ENCODE measurements around the gene TBX3. TPM values are rescaled to one million over a fixed set of nuclear protein-coding genes. Genes with fewer than 3 reads are reported as not detected.

TBX3 gene
- total RNA-seq, 1 donor from 2014 or later = 3.0 TPM

GRCh38 chr12:114659084-114659483 is 24.9 kb downstream of the TBX3 start:
- Mint-ChIP-seq H3K27me3 (ENCODE audit: unreplicated experiment) (peaks cover 11% of the 10 kb centered on the region), H3K27ac (ENCODE audit: unreplicated experiment) (no peak overlapping the region), H3K4me3 (ENCODE audit: unreplicated experiment) (no peak overlapping the region), H3K9me3 (ENCODE audit: unreplicated experiment) (no peaks in the 10 kb centered on the region), H3K4me1 (ENCODE audit: low read depth, unreplicated experiment) (no peaks in the 10 kb centered on the region), H3K36me3 (ENCODE audit: unreplicated experiment) (no peaks in the 10 kb centered on the region)
- no peak for DNase-seq
- no peak for TF ChIP-seq CTCF (IDR thresholded peaks at IDR 0.05; ENCODE audit: partially characterized antibody, unreplicated experiment)

DNA sequence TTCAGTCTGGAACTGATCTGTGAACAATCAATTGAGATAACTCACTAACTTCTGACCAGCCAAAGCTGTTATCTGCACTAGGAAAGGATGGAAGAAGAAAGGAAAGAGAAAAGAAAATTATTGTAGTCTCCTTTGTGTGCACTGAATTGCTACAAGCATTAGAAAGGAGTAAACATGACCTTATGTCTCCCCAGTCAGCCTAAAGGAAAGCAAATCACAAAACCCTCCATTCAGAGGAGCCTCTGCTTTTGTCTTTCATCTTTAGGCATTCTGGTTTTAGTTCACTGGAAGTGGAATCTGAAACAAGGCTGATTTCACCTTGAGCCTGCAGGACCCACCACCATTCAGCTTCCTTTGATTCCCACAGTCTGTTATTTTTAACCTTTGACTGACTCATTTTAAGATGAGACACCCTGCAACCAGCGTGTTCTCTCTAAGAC is 26.0 kb downstream of the TBX3 start:
- Mint-ChIP-seq H3K4me1 (ENCODE audit: low read depth, unreplicated experiment) (no peaks in the 10 kb centered on the region), H3K36me3 (ENCODE audit: unreplicated experiment) (no peaks in the 10 kb centered on the region), H3K4me3 (ENCODE audit: unreplicated experiment) (no peak overlapping the region), H3K27me3 (ENCODE audit: unreplicated experiment) (peaks cover 4% of the 10 kb centered on the region), H3K27ac (ENCODE audit: unreplicated experiment) (no peak overlapping the region), H3K9me3 (ENCODE audit: unreplicated experiment) (no peaks in the 10 kb centered on the region)
- no peak for DNase-seq
- TF ChIP-seq CTCF (IDR thresholded peaks at IDR 0.05; ENCODE audit: partially characterized antibody, unreplicated experiment) = no peak

- Mint-ChIP-seq H3K27me3 (ENCODE audit: unreplicated experiment) (peaks cover 4% of the 10 kb centered on the region), H3K4me1 (ENCODE audit: low read depth, unreplicated experiment) (no peaks in the 10 kb centered on the region), H3K4me3 (ENCODE audit: unreplicated experiment) (no peak overlapping the region), H3K27ac (ENCODE audit: unreplicated experiment) (no peak overlapping the region), H3K9me3 (ENCODE audit: unreplicated experiment) (no peaks in the 10 kb centered on the region), H3K36me3 (ENCODE audit: unreplicated experiment) (no peaks in the 10 kb centered on the region)
- no peak for DNase-seq
- no peak for TF ChIP-seq CTCF (IDR thresholded peaks at IDR 0.05; ENCODE audit: partially characterized antibody, unreplicated experiment)
These were observed 26.4 kb downstream of the TBX3 start for GRCh38 chr12:114657597-114657920.

DNA sequence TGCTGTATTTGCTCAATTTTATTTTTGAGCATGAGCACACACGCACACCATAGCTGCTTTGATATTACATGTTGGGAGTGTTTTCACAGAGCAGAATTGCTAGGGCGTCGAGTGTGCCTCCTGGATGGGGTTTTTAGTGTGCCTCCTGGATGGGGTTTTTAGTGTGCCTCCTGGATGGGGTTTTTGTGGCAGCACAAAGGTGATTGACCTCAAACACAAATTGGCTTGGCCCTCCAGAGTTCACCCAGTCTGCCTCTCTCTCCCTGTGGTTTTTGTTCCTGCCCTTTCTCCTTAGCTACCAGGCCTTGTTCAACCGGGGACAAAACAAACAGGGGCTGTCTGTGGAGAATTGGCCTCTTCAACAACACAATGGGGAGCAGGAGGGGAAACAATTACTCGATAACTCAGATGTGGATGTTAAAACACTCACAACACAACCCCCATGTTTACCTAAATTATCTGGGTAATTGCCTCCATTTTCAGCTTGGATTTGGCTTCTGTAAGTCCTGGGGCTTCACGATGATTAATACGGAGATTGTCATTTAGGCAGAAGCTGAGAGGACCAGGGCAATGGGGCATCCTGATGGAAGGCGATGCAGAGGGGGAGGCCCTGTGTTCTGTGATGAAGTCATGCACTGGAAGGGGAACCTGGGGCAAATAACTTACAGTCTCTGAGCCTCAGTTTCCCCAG is 26.9 kb downstream of the TBX3 start:
- H3K27ac Mint-ChIP-seq (ENCODE audit: unreplicated experiment) = no peak overlapping the region
- no peaks in the 10 kb centered on the region for H3K36me3 Mint-ChIP-seq (ENCODE audit: unreplicated experiment)
- peaks cover 4% of the 10 kb centered on the region for H3K27me3 Mint-ChIP-seq (ENCODE audit: unreplicated experiment)
- TF ChIP-seq CTCF (IDR thresholded peaks at IDR 0.05; ENCODE audit: partially characterized antibody, unreplicated experiment) = no peak
- H3K9me3 Mint-ChIP-seq (ENCODE audit: unreplicated experiment) = no peaks in the 10 kb centered on the region
- H3K4me1 Mint-ChIP-seq (ENCODE audit: low read depth, unreplicated experiment) = no peaks in the 10 kb centered on the region
- no peak for DNase-seq
- H3K4me3 Mint-ChIP-seq (ENCODE audit: unreplicated experiment) = no peak overlapping the region

DNA sequence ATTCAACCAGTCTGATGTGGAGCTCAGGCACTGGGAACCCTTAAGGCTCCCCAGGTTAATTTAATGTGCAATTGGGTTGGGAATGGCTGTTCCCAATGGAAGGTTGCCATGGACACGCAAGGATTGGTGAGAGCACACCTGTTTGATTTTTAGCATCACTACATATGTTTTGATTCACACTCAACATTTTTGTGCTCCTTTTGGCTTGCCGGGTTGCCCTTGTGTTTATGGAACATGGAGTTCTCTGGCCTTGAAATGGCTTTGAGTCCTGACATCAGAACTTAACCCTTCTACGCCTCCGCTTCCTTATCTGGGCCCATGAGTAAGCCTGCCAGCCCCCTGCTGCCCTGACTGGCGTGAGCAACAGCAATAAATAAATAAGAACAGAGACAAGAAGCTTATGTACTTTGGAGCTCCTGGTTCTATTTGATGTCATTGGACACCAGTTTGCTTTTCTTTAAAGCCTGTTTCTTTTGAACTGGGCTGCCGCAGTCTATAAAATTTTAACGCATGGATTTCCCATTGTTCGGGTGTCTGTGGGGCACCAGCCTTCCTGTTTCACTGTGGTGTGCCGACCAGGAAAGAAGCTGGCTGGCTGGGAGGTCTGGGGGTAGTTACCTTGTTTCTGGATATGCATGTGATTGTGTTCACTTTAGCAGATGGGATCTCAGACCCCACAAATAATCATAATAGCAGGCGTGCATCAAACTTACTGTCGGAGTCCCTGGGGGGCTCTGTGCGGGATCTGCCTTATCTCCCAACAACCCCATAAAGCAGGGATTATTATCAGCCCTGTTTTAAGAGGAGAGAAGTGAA is 27.8 kb downstream of the TBX3 start:
- H3K27me3 Mint-ChIP-seq (ENCODE audit: unreplicated experiment) = peaks cover 4% of the 10 kb centered on the region
- no peak for DNase-seq
- H3K36me3 Mint-ChIP-seq (ENCODE audit: unreplicated experiment) = no peaks in the 10 kb centered on the region
- no peak for TF ChIP-seq CTCF (IDR thresholded peaks at IDR 0.05; ENCODE audit: partially characterized antibody, unreplicated experiment)
- H3K4me3 Mint-ChIP-seq (ENCODE audit: unreplicated experiment) = no peak overlapping the region
- H3K27ac Mint-ChIP-seq (ENCODE audit: unreplicated experiment) = no peak overlapping the region
- no peaks in the 10 kb centered on the region for H3K9me3 Mint-ChIP-seq (ENCODE audit: unreplicated experiment)
- no peaks in the 10 kb centered on the region for H3K4me1 Mint-ChIP-seq (ENCODE audit: low read depth, unreplicated experiment)

All from glutamatergic neuron (in vitro differentiated cells).